NT2/D1 (cell line): Measurements from ENCODE around the gene PROCR.
"Not testable (repeated sequence)": the region's sequence is repeated elsewhere in the genome, so short reads cannot be mapped to it uniquely, and the experiment has no call there.

Experiments
- DNase-seq: peaks from one replicate; pipeline ENCODE4 v3.0.0-alpha.2; 2011; ENCODE audit warnings: low read depth, low spot score
- H3K27me3 ChIP-seq: 2 replicates; pipeline ENCODE4 v1.6.0; 2011; ENCODE audit warnings: mild to moderate bottlenecking; ENCODE audit not compliant: insufficient read length, insufficient read depth
- H3K36me3 ChIP-seq: 2 replicates; pipeline ENCODE4 v1.6.1; 2011; ENCODE audit warnings: mild to moderate bottlenecking, low read length, mixed read lengths; ENCODE audit not compliant: insufficient read depth, insufficient read length
- H3K4me1 ChIP-seq: 2 replicates; pipeline ENCODE4 v1.5.1; 2011; ENCODE audit not compliant: insufficient read depth, insufficient read length
- H3K4me3 ChIP-seq: 2 replicates; pipeline ENCODE4 v1.5.1; 2011; ENCODE audit warnings: low read depth; ENCODE audit not compliant: insufficient read length
- H3K9ac ChIP-seq: 2 replicates; pipeline ENCODE4 v1.6.0; 2011; ENCODE audit warnings: low read depth; ENCODE audit not compliant: insufficient read length
- H3K9me3 ChIP-seq: 2 replicates; pipeline ENCODE4 v1.5.1; 2011; ENCODE audit warnings: mild to moderate bottlenecking, low read length; ENCODE audit not compliant: insufficient read depth
- SUZ12 ChIP-seq: IDR thresholded peaks from 2 replicates; pipeline ENCODE4 v1.6.1; 2011; ENCODE audit not compliant: insufficient read length, insufficient read depth; ENCODE audit errors: extremely low read depth
- YY1 ChIP-seq: IDR thresholded peaks from 2 replicates; pipeline ENCODE4 v1.6.1; 2011; ENCODE audit not compliant: insufficient read length, insufficient read depth
- ZNF274 ChIP-seq: IDR thresholded peaks from 2 replicates; pipeline ENCODE4 v1.6.1; 2011; ENCODE audit warnings: mild to moderate bottlenecking, low read depth, low read length

PROCR gene

DNA sequence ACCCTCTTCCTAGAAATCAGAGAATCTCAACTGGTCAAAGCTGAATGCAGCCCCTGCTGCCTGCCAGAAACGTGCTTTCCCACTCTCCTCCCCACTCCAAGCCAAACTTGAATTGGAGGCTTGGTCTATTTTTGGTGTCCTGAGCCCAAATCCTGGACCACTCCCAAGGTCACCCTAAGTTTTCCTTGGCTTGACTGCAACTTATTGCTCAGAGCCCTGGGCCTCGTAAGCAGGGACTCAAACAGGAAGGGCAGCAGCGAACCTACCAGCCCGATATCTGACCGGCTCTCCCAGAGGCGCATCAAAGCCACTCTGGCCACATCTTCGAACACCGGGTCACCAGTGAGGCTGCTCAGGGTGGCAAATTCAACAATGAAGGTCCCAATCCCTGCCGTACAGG is 37.4 kb upstream of the PROCR start:
- Histone ChIP-seq H3K4me3 (no peak overlapping the region), H3K36me3 (peaks cover 65% of the 10 kb centered on the region), H3K4me1 (no peaks in the 10 kb centered on the region), H3K9me3 (no peaks in the 10 kb centered on the region), H3K9ac (no peak overlapping the region), H3K27me3 (no peaks in the 10 kb centered on the region)
- no peak for DNase-seq
- TF ChIP-seq ZNF274 = no peak
- no peak for TF ChIP-seq YY1
- TF ChIP-seq SUZ12 = no peak

DNA sequence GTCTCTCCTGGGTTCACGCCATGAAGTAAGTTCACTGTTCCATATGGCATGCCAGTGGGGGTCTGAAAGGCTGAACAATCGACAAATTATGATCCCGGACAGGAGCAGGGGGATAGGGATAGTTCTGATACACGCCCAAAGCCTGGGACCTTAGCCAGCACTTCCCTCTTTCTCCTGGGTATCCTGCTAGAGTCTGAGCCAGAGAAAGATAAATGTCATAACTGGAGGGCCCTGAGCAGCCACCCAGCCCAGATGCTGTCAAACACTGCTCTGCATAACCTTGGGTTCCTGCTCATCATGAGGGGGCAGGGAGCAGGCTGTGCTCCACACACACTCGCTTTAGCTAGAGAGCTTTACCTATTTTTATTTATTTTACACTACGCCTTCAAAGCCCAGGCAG is 37.0 kb upstream of the PROCR start:
- no peak for DNase-seq
- no peak overlapping the region for H3K9ac ChIP-seq
- H3K4me3 ChIP-seq = no peak overlapping the region
- no peaks in the 10 kb centered on the region for H3K27me3 ChIP-seq
- H3K36me3 ChIP-seq = peaks cover 65% of the 10 kb centered on the region
- no peaks in the 10 kb centered on the region for H3K4me1 ChIP-seq
- TF ChIP-seq ZNF274 (no peak), SUZ12 (no peak), YY1 (no peak)
- no peaks in the 10 kb centered on the region for H3K9me3 ChIP-seq

DNA sequence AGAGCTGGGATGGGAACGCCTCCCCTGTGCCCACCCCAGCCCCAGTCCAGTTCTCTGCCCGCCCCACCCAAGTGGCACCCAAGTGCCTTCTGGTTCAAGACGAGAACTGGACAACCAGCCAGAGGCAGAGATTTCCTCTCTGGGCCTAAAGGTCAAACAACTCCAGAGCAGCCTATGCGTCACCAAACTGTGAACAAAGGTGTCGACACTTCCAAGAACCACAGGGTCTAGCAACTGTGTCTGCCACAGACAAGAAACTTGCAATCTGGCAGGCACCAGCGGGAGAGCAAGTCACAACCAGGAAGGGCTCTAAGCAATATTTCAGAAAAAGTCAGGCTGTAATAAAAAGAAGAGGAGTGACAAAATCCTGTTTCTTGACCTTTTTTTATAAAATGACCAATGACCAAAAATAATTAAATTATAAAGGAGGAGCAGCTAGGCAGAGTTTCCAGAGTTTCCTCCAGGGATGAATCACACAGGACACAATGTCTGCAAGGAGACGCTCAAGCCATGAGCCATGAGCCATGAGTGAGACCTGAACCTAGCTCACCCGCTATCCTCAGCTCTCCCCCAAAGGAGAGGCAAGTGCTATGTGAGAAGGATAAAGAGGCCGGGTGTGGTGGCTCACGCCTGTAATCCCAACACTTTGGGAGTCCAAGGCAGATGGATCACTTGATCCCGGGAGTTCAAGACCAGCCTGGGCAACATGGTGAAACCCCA is 35.8 kb upstream of the PROCR start:
- no peak for DNase-seq
- H3K27me3 ChIP-seq = no peaks in the 10 kb centered on the region
- H3K9me3 ChIP-seq = no peaks in the 10 kb centered on the region
- no peaks in the 10 kb centered on the region for H3K4me1 ChIP-seq
- peaks cover 64% of the 10 kb centered on the region for H3K36me3 ChIP-seq
- H3K9ac ChIP-seq = no peak overlapping the region
- TF ChIP-seq ZNF274 = no peak
- TF ChIP-seq SUZ12 = no peak
- TF ChIP-seq YY1 = no peak
- H3K4me3 ChIP-seq = no peak overlapping the region

DNA sequence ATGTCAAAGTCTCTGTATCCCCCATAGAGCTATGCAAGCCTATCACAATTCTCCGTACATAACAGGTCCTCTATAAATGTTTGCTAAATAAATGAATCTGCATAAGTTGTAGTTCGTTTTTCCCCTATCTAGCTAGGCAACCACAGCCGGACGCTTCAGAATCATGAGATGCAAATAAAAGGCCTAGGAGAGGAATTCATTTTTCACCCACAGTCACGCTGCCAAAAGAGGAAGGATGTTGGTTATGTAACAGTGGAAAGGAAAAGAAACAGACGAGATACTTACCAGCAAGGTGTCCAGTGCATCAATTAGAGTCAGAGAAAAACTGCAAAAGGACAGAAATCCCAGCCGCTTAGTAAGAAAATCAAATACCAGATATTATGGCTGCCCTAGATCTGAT is 27.2 kb upstream of the PROCR start:
- no peaks in the 10 kb centered on the region for H3K27me3 ChIP-seq
- no peak for DNase-seq
- H3K9me3 ChIP-seq = no peaks in the 10 kb centered on the region
- H3K4me1 ChIP-seq = no peaks in the 10 kb centered on the region
- TF ChIP-seq YY1 = no peak
- no peak for TF ChIP-seq SUZ12
- no peak for TF ChIP-seq ZNF274
- H3K9ac ChIP-seq = no peak overlapping the region
- H3K4me3 ChIP-seq = no peak overlapping the region
- peaks cover 49% of the 10 kb centered on the region for H3K36me3 ChIP-seq

DNA sequence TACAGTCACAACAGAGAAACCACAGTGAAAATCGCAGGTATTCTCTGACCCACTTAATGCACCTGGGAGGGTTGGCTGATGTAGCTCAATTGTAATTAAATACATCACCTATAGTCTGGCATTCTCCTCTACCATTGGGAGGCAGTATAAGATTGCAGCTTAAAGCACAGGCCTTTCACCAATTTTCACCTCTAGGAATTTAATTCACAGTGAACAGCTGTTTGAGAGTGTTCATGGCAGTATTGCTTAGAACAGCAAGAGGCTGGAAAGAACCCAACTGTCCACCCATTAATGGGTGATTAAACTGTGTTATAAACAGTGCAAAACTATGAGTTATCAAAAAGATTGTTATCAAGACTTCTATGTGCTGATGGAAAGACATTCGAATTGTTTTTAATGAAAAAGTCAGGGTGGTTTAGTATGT is 26.7 kb upstream of the PROCR start:
- Histone ChIP-seq H3K36me3 (peaks cover 46% of the 10 kb centered on the region), H3K27me3 (no peaks in the 10 kb centered on the region), H3K4me1 (no peaks in the 10 kb centered on the region), H3K9me3 (no peaks in the 10 kb centered on the region), H3K9ac (no peak overlapping the region), H3K4me3 (no peak overlapping the region)
- TF ChIP-seq ZNF274 (no peak), SUZ12 (no peak), YY1 (no peak)
- DNase-seq = peak; percentile 33

DNA sequence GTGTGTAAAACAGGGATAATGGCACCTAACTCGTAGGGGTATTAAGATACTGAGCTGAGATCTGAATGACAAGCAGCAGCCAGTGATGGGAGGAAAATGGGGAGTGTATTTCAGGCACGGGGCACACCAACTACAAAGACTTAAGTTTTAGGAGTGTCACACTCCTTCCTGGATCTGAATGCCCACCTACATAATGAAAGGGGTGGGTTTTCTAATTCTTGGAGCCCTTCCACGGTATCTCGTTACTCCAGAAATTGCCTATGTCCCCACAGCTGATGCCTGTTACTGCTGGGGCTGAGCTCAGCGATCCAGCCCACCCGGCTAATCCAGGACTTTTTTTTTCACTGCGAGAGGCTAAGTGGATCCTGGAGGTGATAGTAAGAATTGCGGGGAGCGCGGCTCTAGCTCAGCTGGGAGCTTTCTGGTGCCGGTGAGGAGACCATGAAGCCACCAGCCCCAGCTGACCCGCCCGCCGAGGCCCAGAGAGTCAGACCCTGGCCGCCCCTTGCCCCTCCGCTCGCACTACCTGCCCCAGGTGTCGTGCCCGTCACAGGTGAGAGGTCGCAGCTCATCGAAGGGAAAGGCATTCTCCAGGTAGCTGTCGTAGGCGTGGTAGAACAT is 25.5 kb upstream of the PROCR start:
- H3K36me3 ChIP-seq = peaks cover 36% of the 10 kb centered on the region
- TF ChIP-seq ZNF274 (no peak), YY1 (no peak)
- no peaks in the 10 kb centered on the region for H3K4me1 ChIP-seq
- H3K27me3 ChIP-seq = no peaks in the 10 kb centered on the region
- peak; percentile 20 for DNase-seq
- peak overlapping the region; percentile 85 for H3K9ac ChIP-seq
- peak overlapping the region; percentile 67 for H3K4me3 ChIP-seq
- H3K9me3 ChIP-seq = no peaks in the 10 kb centered on the region

DNA sequence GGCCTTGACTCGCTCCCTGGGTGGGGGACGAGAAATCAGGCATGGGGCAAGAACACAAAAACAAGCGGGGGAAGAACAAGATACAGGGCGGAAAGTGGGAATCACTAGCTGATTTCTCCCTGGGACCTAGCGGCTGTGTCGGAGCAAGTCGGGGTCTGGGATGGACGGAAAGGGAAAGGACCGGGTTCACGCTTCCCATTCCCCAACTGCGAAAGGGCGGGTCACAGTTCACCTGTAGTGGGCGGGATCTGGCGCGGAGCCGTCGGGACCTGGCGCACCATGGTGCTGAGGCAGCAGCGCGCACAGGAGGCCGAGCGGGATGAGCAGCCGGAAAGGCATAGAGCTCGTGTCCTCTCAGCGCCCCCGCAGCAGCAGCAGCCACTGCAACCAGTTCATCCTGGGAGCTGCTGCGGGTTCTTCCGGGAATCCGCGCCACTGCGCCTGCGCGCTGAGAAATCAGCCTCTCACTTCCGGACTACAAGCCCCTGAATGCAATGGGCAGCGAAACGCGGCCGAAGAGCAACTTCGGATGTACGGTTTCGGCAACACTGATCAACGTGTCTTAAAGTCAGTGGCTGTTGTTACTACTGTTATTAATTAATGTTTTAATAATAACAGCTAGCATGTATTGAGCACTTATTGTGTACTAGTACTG is 24.8 kb upstream of the PROCR start, which contains the start of gene EDEM2:
Gene EDEM2 (minus strand): TSS at position 417 of the 655 bp plus-strand sequence. CDS start 78 bp downstream, at position 339.
- peak within 1 kb of the TSS; percentile 67 for H3K4me3 ChIP-seq
- H3K4me1 ChIP-seq = no peaks in the 10 kb centered on the region
- H3K9ac ChIP-seq = peak within 1 kb of the TSS; percentile 85
- TF ChIP-seq YY1 (no peak), SUZ12 (no peak), ZNF274 (no peak)
- H3K27me3 ChIP-seq = no peaks in the 10 kb centered on the region
- peak; percentile 95 for DNase-seq
- no peaks in the 10 kb centered on the region for H3K9me3 ChIP-seq
- peaks cover 30% of the 10 kb centered on the region for H3K36me3 ChIP-seq

DNA sequence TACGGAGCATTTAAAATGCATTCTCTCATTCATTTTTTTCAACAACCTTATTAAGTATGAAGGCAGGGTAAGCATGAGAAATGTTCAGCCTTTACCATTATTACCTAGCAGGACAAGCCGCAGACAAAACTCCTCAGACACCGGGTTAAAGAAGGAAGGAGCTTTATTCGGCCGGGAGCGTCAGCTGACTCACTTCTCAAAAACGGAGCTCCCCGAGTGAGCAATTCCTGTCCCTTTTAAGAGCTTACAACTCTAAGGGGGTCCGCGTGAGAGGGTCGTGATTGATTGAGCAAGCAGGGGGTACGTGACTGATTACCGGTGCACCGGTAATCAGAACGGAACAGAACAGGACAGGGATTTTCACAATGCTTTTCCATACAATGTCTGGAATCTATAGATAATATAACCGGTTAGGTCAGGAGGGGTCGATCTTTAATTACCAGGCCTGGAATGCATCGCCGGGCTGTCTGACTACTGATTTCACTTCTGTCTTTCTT is 24.2 kb upstream of the PROCR start:
- H3K9me3 ChIP-seq, DNase-seq, H3K4me1 ChIP-seq, H3K27me3 ChIP-seq: not testable (repeated sequence)
- H3K36me3 ChIP-seq = peaks cover 24% of the 10 kb centered on the region
- H3K4me3 ChIP-seq = peak overlapping the region; percentile 67
- peak overlapping the region; percentile 85 for H3K9ac ChIP-seq
